K562 (cell line): ENCODE data around the gene NPAS2. TPM values are rescaled to one million over a fixed set of nuclear protein-coding genes. Genes with fewer than 3 reads are reported as not detected.

ENCODE experiments used
- ATAC-seq: fragments of 200-7000 bp; cut with Tn5 transposase; 3 replicates; pipeline ENCODE4 v1.9.1; 2020; ENCODE audit warnings: moderate library complexity
- BruUV-seq: library from RNA; stranded (reverse); fragments of 400-500 nt; replicated peaks from 2 replicates; lab custom pipeline; 2021; lab: Mats Ljungman, UMichigan
- CTCF ChIA-PET: fragments of 300-600 bp; formaldehyde crosslinking; extraction: SDS; loops from one replicate; lab custom pipeline; 2021; ENCODE audit warnings: low intra/inter-chr PET ratio; lab: Yijun Ruan, JAX
- POLR2A ChIA-PET: fragments of 300-600, 350-650 bp; sonication (Branson Sonifier 250); formaldehyde crosslinking; extraction: SDS; loops from one replicate; lab custom pipeline; 2021; ENCODE audit warnings: antibody characterized with exemption, inconsistent platforms; lab: Yijun Ruan, JAX
- DNase-seq, 4 experiments: peaks; one replicate each; pipeline versions ENCODE4 v3.0.0 to v3.0.0-alpha.2; 2011 to 2018; ENCODE audit warnings: low spot score in 3 of 4, mixed read lengths in 3 of 4; ENCODE audit errors: extremely low read depth in 1 of 4
- FAIRE-seq: peaks from 2 replicates; lab custom pipeline; 2011; peaks lifted over from hg19 to GRCh38; lab: Jason Lieb, UNC
- H2AFZ ChIP-seq: 2 replicates; pipeline ENCODE4 v1.6.0; 2011; ENCODE audit warnings: low read depth, low read length, control low read depth, inconsistent platforms
- H3K27ac ChIP-seq: fragments of 200-600 bp; 3 replicates; pipeline ENCODE4 v1.8.0; 2011; ENCODE audit warnings: low read depth, mild to moderate bottlenecking, control low read depth, inconsistent platforms, low read length, moderate library complexity, mixed read lengths; ENCODE audit errors: extremely low read depth
- H3K27me3 ChIP-seq, 2 experiments: fragments of 300-600 bp in 1 of 2; 2 replicates in 1 of 2; 3 replicates in 1 of 2; pipeline versions ENCODE4 v1.6.0 to v1.8.0; 2011; ENCODE audit warnings: inconsistent platforms in 2 of 2, low read length in 2 of 2, mild to moderate bottlenecking in 1 of 2, mixed read lengths in 1 of 2, moderate library complexity in 1 of 2; ENCODE audit not compliant: control insufficient read depth in 2 of 2, insufficient read depth in 2 of 2
- H3K36me3 ChIP-seq: fragments of 300-600 bp; 3 replicates; pipeline ENCODE4 v1.8.0; 2011; ENCODE audit warnings: mild to moderate bottlenecking, low read length, inconsistent platforms; ENCODE audit not compliant: control insufficient read depth, insufficient read depth
- H3K4me1 ChIP-seq, 2 experiments: fragments of 200-600 bp in 1 of 2; replicated peaks in 1 of 2; 2 replicates in 1 of 2; 3 replicates in 1 of 2; pipeline versions ENCODE4 v1.5.1 to v1.8.0; 2011; ENCODE audit warnings: inconsistent platforms in 2 of 2, low read length in 2 of 2, mild to moderate bottlenecking in 1 of 2, mixed read lengths in 1 of 2, moderate library complexity in 1 of 2; ENCODE audit not compliant: control insufficient read depth in 2 of 2, insufficient read depth in 2 of 2
- H3K4me2 ChIP-seq: 2 replicates; pipeline ENCODE4 v1.6.1; 2011; ENCODE audit warnings: low read length, control low read depth, inconsistent platforms, mixed read lengths; ENCODE audit not compliant: insufficient read depth
- H3K4me3 ChIP-seq: fragments of 200-600 bp; sonication (generic), shearing (Covaris generic); 2 replicates; pipeline ENCODE4 v1.5.1; 2016; ENCODE audit warnings: control low read depth, inconsistent platforms
- H3K79me2 ChIP-seq: fragments of 200-600 bp; 3 replicates; pipeline ENCODE4 v1.8.0; 2011; ENCODE audit warnings: low read length, inconsistent platforms; ENCODE audit not compliant: control insufficient read depth, insufficient read depth
- H3K9ac ChIP-seq, 2 experiments: 2 replicates each; pipeline versions ENCODE4 v1.6.0 to v1.6.1; 2011; ENCODE audit warnings: low read depth in 2 of 2, low read length in 2 of 2, control low read depth in 1 of 2, inconsistent platforms in 1 of 2, mild to moderate bottlenecking in 1 of 2, mixed read lengths in 1 of 2; ENCODE audit not compliant: insufficient read depth in 1 of 2
- H3K9me1 ChIP-seq: one replicate; pipeline ENCODE4 v1.6.0; 2011; ENCODE audit warnings: inconsistent platforms, mild to moderate bottlenecking, low read length, moderate library complexity; ENCODE audit not compliant: control insufficient read depth, insufficient read depth
- H3K9me3 ChIP-seq: replicated peaks from 2 replicates; pipeline ENCODE4 v1.5.1; 2011; ENCODE audit warnings: low read depth, low read length, inconsistent platforms; ENCODE audit not compliant: control insufficient read depth, insufficient read depth
- H4K20me1 ChIP-seq: replicated peaks from 2 replicates; pipeline ENCODE4 v1.6.1; 2011; ENCODE audit warnings: low read length, inconsistent platforms, mixed read lengths; ENCODE audit not compliant: control insufficient read depth, insufficient read depth
- C11orf30 ChIP-seq: fragments of 450-650 bp; IDR thresholded peaks from 2 replicates; pipeline ENCODE4 v1.6.1; 2016; ENCODE audit warnings: low read depth, mild to moderate bottlenecking
- CTBP1 ChIP-seq: fragments of 450-650 bp; IDR thresholded peaks from 2 replicates; pipeline ENCODE4 v1.6.1; 2016; ENCODE audit warnings: borderline replicate concordance
- CXXC5 ChIP-seq: fragments of 250-450 bp; sonication (Bioruptor Pico); IDR thresholded peaks from 2 replicates; pipeline ENCODE4 v1.8.0; 2022; ENCODE audit warnings: inconsistent platforms, mild to moderate bottlenecking, moderate library complexity
- EGR1 ChIP-seq: fragments of 450-650 bp; conservative IDR thresholded peaks from 2 replicates; pipeline ENCODE4 v1.6.1; 2017; ENCODE audit warnings: mild to moderate bottlenecking
- FOS ChIP-seq: IDR thresholded peaks from 3 replicates; pipeline ENCODE4 v1.6.1; 2011; ENCODE audit not compliant: insufficient read length; ENCODE audit errors: extremely low read depth
- JUND ChIP-seq, 2 experiments: IDR thresholded peaks; 2 replicates in 1 of 2; 3 replicates in 1 of 2; pipeline ENCODE4 v1.6.1; 2011; ENCODE audit warnings: borderline replicate concordance in 2 of 2, low read depth in 2 of 2, low read length in 2 of 2, improper control_type of control experiment in 1 of 2, missing biosample characterization in 1 of 2, missing genetic modification characterization in 1 of 2, missing genetic modification reagents in 1 of 2
- MAFG ChIP-seq: fragments of 450-650 bp; conservative IDR thresholded peaks from 2 replicates; pipeline ENCODE4 v1.6.1; 2016; ENCODE audit warnings: missing genetic modification characterization, missing compliant biosample characterization
- MAFK ChIP-seq: IDR thresholded peaks from 2 replicates; pipeline ENCODE4 v1.6.1; 2011; ENCODE audit warnings: low read length, improper control_type of control experiment
- NFE2 ChIP-seq: IDR thresholded peaks from 2 replicates; pipeline ENCODE4 v1.6.1; 2014; ENCODE audit warnings: antibody characterized with exemption, low read depth
- POLR2AphosphoS2 ChIP-seq: IDR thresholded peaks from 2 replicates; pipeline ENCODE4 v1.6.1; 2012; ENCODE audit warnings: low read length, improper control_type of control experiment
- PTTG1 ChIP-seq: fragments of 450-650 bp; IDR thresholded peaks from 2 replicates; pipeline ENCODE4 v1.6.1; 2016; ENCODE audit warnings: low read depth, mild to moderate bottlenecking, missing genetic modification characterization, missing compliant biosample characterization
- RBM15 ChIP-seq: fragments of 200-400 bp; formaldehyde crosslinking; IDR thresholded peaks from 2 replicates; pipeline ENCODE4 v1.6.1; 2018; ENCODE audit warnings: mild to moderate bottlenecking, low read length, moderate library complexity; ENCODE audit not compliant: insufficient read depth
- RFX7 ChIP-seq: fragments of 250-450 bp; sonication (Bioruptor Pico); IDR thresholded peaks from 2 replicates; pipeline ENCODE4 v1.5.1; 2021; ENCODE audit warnings: mild to moderate bottlenecking
- SMARCE1 ChIP-seq: fragments of 450-650 bp; IDR thresholded peaks from 2 replicates; pipeline ENCODE4 v1.7.1; 2016; ENCODE audit warnings: mild to moderate bottlenecking
- TBP ChIP-seq: optimal IDR thresholded peaks from 2 replicates; pipeline ENCODE3; 2011; ENCODE audit warnings: low read depth, low read length, improper control_type of control experiment
- ZNF184 ChIP-seq: sonication (generic); formaldehyde crosslinking; IDR thresholded peaks from 2 replicates; pipeline ENCODE4 v1.5.0; 2020; ENCODE audit warnings: missing genetic modification reagents
- WGBS: fragments of 100-300 bp; shearing (Covaris generic); methylation state at CpG from one replicate; pipeline ENCODE4 v1.1.6; 2016; ENCODE audit warnings: low coverage, mixed read lengths; ENCODE audit not compliant: insufficient coverage; ENCODE audit errors: missing lambda C conversion rate; 5-methylcytosine and 5-hydroxymethylcytosine counted together
- in situ Hi-C: fragments of 300-500 bp; cut with MboI; formaldehyde crosslinking; loops from 4 replicates; pipeline ENCODE4 v1.15.0; 2018; ENCODE audit warnings: inconsistent platforms, mixed read lengths
- intact Hi-C: fragments of 100-400 bp; cut with micrococcal nuclease; formaldehyde crosslinking; loops from 2 replicates; pipeline ENCODE4 v1.14.2; 2022
- polyA plus RNA-seq, 8 experiments: library from polyadenylated mRNA; depleted of rRNA in 4 of 8; stranded (reverse) in 5 of 8; unstranded in 3 of 8; fragments of >200 nt; fragmentation: Nextera tagmentation in 2 of 8; fragmentation: Illumina TruSeq in 1 of 8; extraction: Ambion mirVana in 2 of 8; extraction: Trizol in 1 of 8; gene quantifications; 2 replicates each; pipeline versions ENCODE4 v1.2.1 to v1.2.3, GENCODE V29; 2011 to 2014; ENCODE audit warnings: inconsistent platforms in 1 of 8, missing spikeins in 1 of 8
- total RNA-seq, 7 experiments: library from RNA; depleted of rRNA in 6 of 7; stranded (reverse); fragments of >200 nt in 6 of 7; fragmentation: Illumina TruSeq in 2 of 7; extraction: Trizol in 2 of 7; gene quantifications; 2 replicates each; pipeline versions ENCODE4 v1.2.1 to v1.2.3, GENCODE V29; 2011 to 2021; ENCODE audit warnings: low replicate concordance in 1 of 7

NPAS2 gene
- total and polyA plus RNA-seq, 9 of the 15 experiments (the other 6 are each of a cell fraction or from before 2014, with no cell fraction given), result 0.06 to 0.29 (median 0.07) TPM; not detected in 5

DNA sequence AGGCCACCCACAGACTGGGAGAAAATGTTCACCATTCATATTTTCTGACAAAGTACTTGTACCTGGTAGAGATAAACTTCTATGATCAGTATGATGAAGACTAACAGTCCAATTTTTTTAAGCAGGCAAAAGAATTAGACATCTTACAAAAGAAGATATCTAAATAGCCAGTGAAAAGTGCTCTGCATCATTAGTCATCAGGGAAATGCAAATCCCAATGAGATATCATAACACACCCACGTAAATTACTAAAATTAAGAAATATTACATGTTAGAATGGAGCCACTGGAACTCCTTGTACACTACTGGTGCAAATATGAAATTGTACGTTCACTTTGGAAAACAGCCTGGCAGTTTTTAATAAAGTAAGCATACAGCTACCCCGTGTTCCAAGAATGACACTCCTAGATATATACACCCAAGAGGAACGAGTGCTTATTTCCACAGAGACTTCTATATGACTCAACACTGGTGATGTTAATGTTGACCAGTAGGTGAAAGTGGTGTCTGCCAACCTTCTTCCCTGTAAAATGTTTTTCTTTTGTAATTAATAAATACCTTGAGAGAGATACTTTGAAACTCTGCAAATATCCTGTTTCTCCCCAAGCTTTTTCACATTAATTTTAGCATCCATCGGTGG, 80.3 kb downstream of the NPAS2 start:
- Histone ChIP-seq H3K9me1 (no peaks in the 10 kb centered on the region), H4K20me1 (no peaks in the 10 kb centered on the region), H3K9me3 (no peaks in the 10 kb centered on the region), H3K79me2 (no peaks in the 10 kb centered on the region), H3K27ac (no peak overlapping the region), H3K36me3 (no peaks in the 10 kb centered on the region), H2AFZ (no peak overlapping the region), H3K4me3 (no peak overlapping the region), H3K27me3 (peaks cover 10 to 37% of the 10 kb centered on the region in 2 experiments; a peak in 4 of 5 replicates), H3K4me2 (no peak overlapping the region), H3K4me1 (peaks cover 0 to 10% of the 10 kb centered on the region in 2 experiments; a peak in 3 of 5 replicates), H3K9ac (no peak overlapping the region)
- DNase-seq, result no peak
- no peak for ATAC-seq
- BruUV-seq, result no TSS peak
- CTCF ChIA-PET, result no interaction called here
- WGBS, result 18% methylated on average over 5 of the region's 5 CpGs
- in situ Hi-C loops, result no loop called here
- intact Hi-C loops, result no loop called here
- TF ChIP-seq TBP (no peak), EGR1 (peak; percentile 31)
- POLR2A ChIA-PET, result interaction anchor here (1.7 kb wide), 1 partner anchor 13 kb away, joined by 5 read pairs; no protein-coding TSS in a partner anchor
- no peak for FAIRE-seq

DNA sequence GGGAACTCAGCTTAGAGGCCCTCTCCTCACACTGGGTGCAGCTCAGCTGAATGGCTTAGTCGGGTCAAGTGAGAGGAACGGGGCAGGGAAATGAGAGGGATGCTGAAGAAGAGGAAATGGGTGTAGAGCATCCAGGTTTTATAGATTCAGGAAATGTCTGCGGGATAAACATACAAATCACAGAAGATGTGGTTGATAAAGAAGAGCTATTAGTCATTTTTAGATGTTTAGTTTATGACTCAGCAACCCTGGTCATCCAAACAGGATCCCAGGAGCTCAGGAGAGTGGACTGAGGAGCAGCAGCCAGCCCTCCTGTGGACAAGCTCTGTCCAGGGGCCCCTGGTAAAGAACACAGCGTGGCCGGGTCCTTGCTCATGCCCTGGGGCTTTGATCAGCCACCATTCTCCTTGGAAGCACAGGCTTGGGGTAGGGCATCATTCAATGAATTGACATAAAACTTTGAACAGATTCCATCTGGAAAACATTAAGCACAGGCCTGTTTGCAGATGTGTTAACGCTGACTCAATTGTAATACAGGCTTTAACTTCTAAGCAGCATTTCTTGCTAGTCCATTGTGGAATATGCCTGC, 83.0 kb downstream of the NPAS2 start:
- no TSS peak for BruUV-seq
- Histone ChIP-seq H3K4me2 (no peak overlapping the region), H3K36me3 (no peaks in the 10 kb centered on the region), H3K4me1 (no peaks in the 10 kb centered on the region), H4K20me1 (no peaks in the 10 kb centered on the region), H3K9me3 (no peaks in the 10 kb centered on the region), H2AFZ (no peak overlapping the region), H3K4me3 (no peak overlapping the region), H3K79me2 (no peaks in the 10 kb centered on the region), H3K27me3 (peaks cover 15 to 57% of the 10 kb centered on the region in 2 experiments), H3K9me1 (no peaks in the 10 kb centered on the region), H3K27ac (no peak overlapping the region), H3K9ac (no peak overlapping the region)
- ChIA-PET CTCF (no interaction called here), POLR2A (interaction anchor here (1.0 kb wide), 1 partner anchor 10 kb away, joined by 3 read pairs; no protein-coding TSS in a partner anchor)
- FAIRE-seq (no peak), ATAC-seq (no peak), DNase-seq (no peak)
- intact Hi-C loops, result no loop called here
- WGBS, result 3% methylated on average over 6 of the region's 6 CpGs
- in situ Hi-C loops, result no loop called here
- TF ChIP-seq CTBP1 (0 out of 2 replicates have a peak, but pooled peaks have one; percentile 58), RBM15 (no peak), JUND (IDR thresholded peaks at IDR 0.05; ENCODE audit: borderline replicate concordance, low read depth, low read length) (peak; percentile 75; the same call in 1 of the 2 replicates), JUND (tag; IDR thresholded peaks at IDR 0.05; ENCODE audit: borderline replicate concordance, low read depth, low read length) (peak; percentile 72; the same call in 2 of the 3 replicates), ZNF184 (CRISPR knock-in tag) (no peak), RFX7 (CRISPR knock-in tag) (no peak), POLR2AphosphoS2 (no peak), MAFG (peak; percentile 61; the same call in 1 of the 2 replicates), NFE2 (peak; percentile 58), C11orf30 (peak; percentile 38; the same call in 1 of the 2 replicates), FOS (peak; percentile 36), MAFK (peak; percentile 14; the same call in 1 of the 2 replicates), PTTG1 (tag) (no peak), SMARCE1 (peak; percentile 62; the same call in 1 of the 2 replicates), CXXC5 (CRISPR knock-in tag) (no peak)
